CD14-positive monocyte (primary cell): ENCODE measurements around the gene ZSCAN16. TPM values are rescaled to one million over a fixed set of nuclear protein-coding genes. Genes with fewer than 3 reads are reported as not detected.

Experiments
- DNase-seq, 3 donors: peaks; one replicate each; pipeline ENCODE4 v3.0.0-alpha.2; 2011 to 2022
- H2AFZ ChIP-seq: 2 replicates; pipeline ENCODE4 v1.6.0; 2012; ENCODE audit warnings: mild to moderate bottlenecking, low read depth, low read length, inconsistent platforms; ENCODE audit not compliant: insufficient read depth, poor library complexity, severe bottlenecking
- H3K27ac ChIP-seq, 2 donors: 1 replicate in 1 of 2; 2 replicates in 1 of 2; pipeline ENCODE4 v1.5.1; 2012 to 2013; ENCODE audit warnings: low read length in 2 of 2, control low read depth in 1 of 2, inconsistent platforms in 1 of 2, low read depth in 1 of 2, mild to moderate bottlenecking in 1 of 2
- H3K27me3 ChIP-seq, 2 donors: one replicate each; pipeline versions ENCODE4 v1.6.0 to v1.6.1; 2011 to 2013; ENCODE audit warnings: low read length in 2 of 2; ENCODE audit not compliant: control insufficient read depth in 2 of 2, insufficient read depth in 2 of 2
- H3K36me3 ChIP-seq, 2 donors: replicated peaks in 1 of 2; 1 replicate in 1 of 2; 2 replicates in 1 of 2; pipeline versions ENCODE4 v1.5.1 to v1.6.1; 2012 to 2013; ENCODE audit warnings: low read length in 2 of 2, control low read depth in 1 of 2, inconsistent platforms in 1 of 2, mild to moderate bottlenecking in 1 of 2; ENCODE audit not compliant: insufficient read depth in 2 of 2, control insufficient read depth in 1 of 2
- H3K4me1 ChIP-seq, 2 donors: 1 replicate in 1 of 2; 2 replicates in 1 of 2; pipeline versions ENCODE4 v1.5.1 to v1.6.1; 2012 to 2013; ENCODE audit warnings: low read length in 2 of 2, control low read depth in 1 of 2, inconsistent platforms in 1 of 2, mild to moderate bottlenecking in 1 of 2, moderate library complexity in 1 of 2; ENCODE audit not compliant: insufficient read depth in 2 of 2, control insufficient read depth in 1 of 2
- H3K4me2 ChIP-seq: replicated peaks from 2 replicates; pipeline ENCODE3; 2012; ENCODE audit warnings: low read length, moderate library complexity, mild to moderate bottlenecking; ENCODE audit not compliant: poor library complexity, severe bottlenecking; ENCODE audit errors: extremely low read depth
- H3K4me3 ChIP-seq, 3 experiments: fragments of 200-600 bp in 1 of 3; sonication (generic) in 1 of 3; replicated peaks in 1 of 3; 1 replicate in 2 of 3; 2 replicates in 1 of 3; pipeline ENCODE4 v1.5.1; 2011 to 2013; ENCODE audit warnings: low read length in 3 of 3, mild to moderate bottlenecking in 3 of 3, control low read depth in 2 of 3, low read depth in 2 of 3, inconsistent platforms in 1 of 3, moderate library complexity in 1 of 3
- H3K79me2 ChIP-seq: 2 replicates; pipeline ENCODE4 v1.6.0; 2012; ENCODE audit warnings: mild to moderate bottlenecking, control low read depth, inconsistent platforms, low read length, moderate library complexity; ENCODE audit not compliant: insufficient read depth
- H3K9ac ChIP-seq: 2 replicates; pipeline ENCODE4 v1.6.0; 2017; ENCODE audit warnings: low read length, mild to moderate bottlenecking; ENCODE audit not compliant: insufficient read depth, poor library complexity, severe bottlenecking
- H3K9me3 ChIP-seq, 2 donors: replicated peaks in 1 of 2; 1 replicate in 1 of 2; 2 replicates in 1 of 2; pipeline versions ENCODE4 v1.5.1 to v1.6.1; 2012 to 2013; ENCODE audit warnings: low read length in 2 of 2, control low read depth in 1 of 2; ENCODE audit not compliant: control insufficient read depth in 1 of 2, insufficient read depth in 1 of 2
- H4K20me1 ChIP-seq: 2 replicates; pipeline ENCODE4 v1.6.0; 2012; ENCODE audit warnings: mild to moderate bottlenecking, low read length, control low read depth, moderate library complexity; ENCODE audit not compliant: insufficient read depth
- H3K27ac Mint-ChIP-seq, 7 donors: one replicate each; pipeline ENCODE4 v1.8.0; 2020; ENCODE audit warnings: mild to moderate bottlenecking in 7 of 7, mixed read lengths in 7 of 7, moderate library complexity in 6 of 7, inconsistent platforms in 2 of 7
- H3K27me3 Mint-ChIP-seq, 3 donors: one replicate each; pipeline ENCODE4 v1.8.0; 2021 to 2022; ENCODE audit warnings: low read depth in 3 of 3, mild to moderate bottlenecking in 3 of 3, mixed read lengths in 3 of 3, moderate library complexity in 3 of 3, inconsistent platforms in 1 of 3
- H3K36me3 Mint-ChIP-seq, 2 donors: one replicate each; pipeline ENCODE4 v1.8.0; 2020; ENCODE audit warnings: mixed read lengths in 2 of 2, inconsistent platforms in 1 of 2, mild to moderate bottlenecking in 1 of 2
- H3K4me1 Mint-ChIP-seq: one replicate; pipeline ENCODE4 v1.8.0; 2020; ENCODE audit warnings: mild to moderate bottlenecking, mixed read lengths
- H3K4me3 Mint-ChIP-seq, 2 donors: one replicate each; pipeline ENCODE4 v1.8.0; 2020; ENCODE audit warnings: mild to moderate bottlenecking in 2 of 2, mixed read lengths in 2 of 2, moderate library complexity in 1 of 2
- H3K9me3 Mint-ChIP-seq, 7 donors: one replicate each; pipeline ENCODE4 v1.8.0; 2020 to 2022; ENCODE audit warnings: mixed read lengths in 7 of 7, mild to moderate bottlenecking in 6 of 7, moderate library complexity in 6 of 7, inconsistent platforms in 2 of 7
- WGBS: methylation state at CpG from one replicate; pipeline ENCODE4 v1.1.5; 2013; ENCODE audit warnings: missing lambda C conversion rate; ENCODE audit not compliant: insufficient coverage; 5-methylcytosine and 5-hydroxymethylcytosine counted together
- intact Hi-C, 2 donors: fragments of 100-400 bp; cut with micrococcal nuclease; formaldehyde crosslinking; loops; one replicate each; pipeline versions ENCODE4 v1.15.0 to v1.15.1; 2023
- polyA minus RNA-seq: library from RNA; depleted of rRNA, polyadenylated mRNA; stranded (reverse); fragments of >200 nt; gene quantifications from 2 replicates; pipeline ENCODE4 v1.2.3, GENCODE V29; 2012
- polyA plus RNA-seq, 3 donors: library from polyadenylated mRNA; depleted of rRNA in 1 of 3; unstranded in 2 of 3; stranded (reverse) in 1 of 3; fragments of 300-500 nt in 2 of 3; fragments of >200 nt in 1 of 3; fragmentation: Illumina TruSeq in 2 of 3; gene quantifications; 1 replicate in 2 of 3; 2 replicates in 1 of 3; pipeline ENCODE4 v1.2.3, GENCODE V29; 2012 to 2021
- total RNA-seq, 12 experiments: library from RNA in 1 of 12; stranded (reverse) in 1 of 12; fragments of 120-200 nt in 1 of 12; gene quantifications; one replicate each; pipeline ENCODE4 v1.2.4 and lab custom pipeline; 2013 to 2026; ENCODE audit warnings: mixed read lengths in 6 of 12, inconsistent platforms in 1 of 12
- TF ChIP-seq, protein P1 (sequence below): fragments of 200-600 bp; IDR thresholded peaks from one replicate; pipeline ENCODE4 v1.8.0; 2022; ENCODE audit warnings: antibody characterized with exemption, mild to moderate bottlenecking

The ZSCAN16 gene
- 14.4 TPM for total RNA-seq (2013)
- polyA plus RNA-seq (1 to 10 TPM; 3.5 to 5.9 (median 4.0) TPM), polyA minus RNA-seq (3.5 and 4.8 TPM in 2 replicates), total RNA-seq (lab: John Stamatoyannopoulos, UW) (1.0 to 8.3 (median 4.1) reads per million in 11 experiments)

- peak; percentile 59 to 77 (median 68) for DNase-seq
- H3K27me3 Mint-ChIP-seq: no peaks in the 10 kb centered on the region
- WGBS: 1% methylated on average over 16 of the region's 28 CpGs
- Histone ChIP-seq H3K4me3 (peak within 1 kb of the TSS; percentile 75 to 94 (median 87)), H3K4me1 (peaks cover 14 to 19% of the 10 kb centered on the region in 2 donors), H3K27me3 (no peaks in the 10 kb centered on the region), H2AFZ (peak within 1 kb of the TSS; percentile 97), H3K27ac (peak within 1 kb of the TSS; percentile 67 to 95), H3K9me3 (no peaks in the 10 kb centered on the region), H3K4me2 (peak within 1 kb of the TSS; percentile 97), H3K79me2 (peaks cover 50% of the 10 kb centered on the region), H3K9ac (peak within 1 kb of the TSS; percentile 82), H3K36me3 (peaks cover 32 to 64% of the 10 kb centered on the region in 2 donors), H4K20me1 (no peaks in the 10 kb centered on the region)
- peaks cover 48 to 54% of the 10 kb centered on the region in 2 donors for H3K36me3 Mint-ChIP-seq
- H3K4me1 Mint-ChIP-seq: peaks cover 19% of the 10 kb centered on the region
- peak within 1 kb of the TSS; percentile 98 to 99 for H3K4me3 Mint-ChIP-seq
- no peaks in the 10 kb centered on the region for H3K9me3 Mint-ChIP-seq
- H3K27ac Mint-ChIP-seq: peak within 1 kb of the TSS; percentile 92 to 98 (median 94)
- TF ChIP-seq, protein P1, sequence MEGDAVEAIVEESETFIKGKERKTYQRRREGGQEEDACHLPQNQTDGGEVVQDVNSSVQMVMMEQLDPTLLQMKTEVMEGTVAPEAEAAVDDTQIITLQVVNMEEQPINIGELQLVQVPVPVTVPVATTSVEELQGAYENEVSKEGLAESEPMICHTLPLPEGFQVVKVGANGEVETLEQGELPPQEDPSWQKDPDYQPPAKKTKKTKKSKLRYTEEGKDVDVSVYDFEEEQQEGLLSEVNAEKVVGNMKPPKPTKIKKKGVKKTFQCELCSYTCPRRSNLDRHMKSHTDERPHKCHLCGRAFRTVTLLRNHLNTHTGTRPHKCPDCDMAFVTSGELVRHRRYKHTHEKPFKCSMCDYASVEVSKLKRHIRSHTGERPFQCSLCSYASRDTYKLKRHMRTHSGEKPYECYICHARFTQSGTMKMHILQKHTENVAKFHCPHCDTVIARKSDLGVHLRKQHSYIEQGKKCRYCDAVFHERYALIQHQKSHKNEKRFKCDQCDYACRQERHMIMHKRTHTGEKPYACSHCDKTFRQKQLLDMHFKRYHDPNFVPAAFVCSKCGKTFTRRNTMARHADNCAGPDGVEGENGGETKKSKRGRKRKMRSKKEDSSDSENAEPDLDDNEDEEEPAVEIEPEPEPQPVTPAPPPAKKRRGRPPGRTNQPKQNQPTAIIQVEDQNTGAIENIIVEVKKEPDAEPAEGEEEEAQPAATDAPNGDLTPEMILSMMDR: no peak
- intact Hi-C loops: no loop called here
These were observed at the start of gene ZSCAN16 for GRCh38 chr6:28124350-28124970. ZSCAN16 (plus strand) TSS chr6:28124609; CDS start chr6:28125444, 835 bp downstream.

DNA sequence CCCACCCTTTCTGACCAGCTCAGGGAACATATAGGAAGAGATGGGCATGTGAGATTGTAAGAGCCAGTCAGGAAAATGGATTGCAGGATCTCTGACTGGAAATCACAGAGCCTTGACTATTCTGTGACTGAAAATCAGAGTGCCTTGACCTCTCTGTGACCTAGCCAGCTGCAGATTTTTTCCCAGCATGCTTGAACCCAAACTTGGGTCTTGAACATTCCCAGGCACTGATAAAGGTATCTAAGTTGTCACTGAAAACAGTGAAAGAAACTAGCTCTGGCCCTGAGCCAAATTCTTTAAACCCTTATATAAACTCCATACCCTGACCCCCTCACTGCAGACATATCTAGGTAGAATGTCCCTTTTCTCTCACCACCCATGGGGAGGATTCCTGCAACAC, 46.4 kb upstream of the ZSCAN16 start:
- Histone ChIP-seq H3K9me3 (no peaks in the 10 kb centered on the region), H4K20me1 (no peaks in the 10 kb centered on the region), H3K9ac (no peak overlapping the region), H3K27ac (no peak overlapping the region), H3K27me3 (no peaks in the 10 kb centered on the region), H3K4me1 (peaks cover 4 to 8% of the 10 kb centered on the region in 2 donors), H3K36me3 (no peaks in the 10 kb centered on the region), H3K4me3 (no peak overlapping the region), H3K4me2 (no peak overlapping the region), H2AFZ (no peak overlapping the region), H3K79me2 (no peaks in the 10 kb centered on the region)
- TF ChIP-seq, protein P1: no peak
- peak overlapping the region in 1 of 2 donors; percentile 7 for H3K4me3 Mint-ChIP-seq
- no peaks in the 10 kb centered on the region for H3K36me3 Mint-ChIP-seq
- H3K27me3 Mint-ChIP-seq: peaks cover 0 to 2% (median 0%) of the 10 kb centered on the region in 3 donors
- intact Hi-C loops: no loop called here
- peaks cover 0 to 3% (median 0%) of the 10 kb centered on the region in 7 donors for H3K9me3 Mint-ChIP-seq
- no peak overlapping the region for H3K27ac Mint-ChIP-seq
- DNase-seq: no peak
- H3K4me1 Mint-ChIP-seq: peaks cover 13% of the 10 kb centered on the region
